ENCODE data around the gene FHIT.
"Not testable (repeated sequence)": the region's sequence is repeated elsewhere in the genome, so short reads cannot be mapped to it uniquely, and the experiment has no call there.

The FHIT gene

DNA sequence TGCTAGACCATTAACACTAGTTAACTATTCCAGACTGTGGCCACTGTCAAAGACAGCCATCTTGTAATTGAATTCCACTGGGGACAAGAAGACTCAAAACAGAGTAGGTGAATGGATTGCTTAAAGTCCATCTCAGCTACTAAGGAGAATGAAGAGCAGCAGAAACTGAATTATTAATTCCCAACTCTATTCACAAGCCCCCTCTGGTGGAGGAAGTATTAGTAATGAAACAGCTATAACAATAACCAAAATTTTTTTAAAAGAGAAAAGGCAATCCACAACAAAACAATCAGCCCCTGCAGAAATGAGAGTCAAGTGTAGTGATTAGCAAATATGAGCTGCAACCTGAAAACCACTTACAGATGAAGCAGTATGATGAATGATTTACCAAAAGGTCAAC, 302.8 kb downstream of the FHIT start:
- in situ Hi-C loops (cut with MboI; ENCODE audit: low sequenced_read_pairs): no loop called here

DNA sequence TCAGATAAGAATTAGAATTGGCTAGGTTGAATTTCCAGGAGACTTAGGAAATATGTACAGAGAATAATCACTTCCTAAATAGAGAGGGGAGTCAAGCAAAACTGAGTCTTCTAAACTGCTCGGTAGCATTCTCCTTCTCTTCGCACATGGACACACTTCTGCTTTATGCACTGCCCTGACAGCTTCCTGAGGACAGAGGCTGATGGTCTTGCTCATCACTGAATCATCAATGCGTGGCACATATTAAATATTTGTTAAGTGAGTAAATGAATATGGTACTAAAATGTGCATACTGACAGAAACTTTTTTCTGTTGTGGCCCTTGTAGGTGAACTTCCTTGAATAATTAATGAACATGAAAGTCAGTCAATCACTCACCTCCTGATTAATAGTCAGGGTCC, 315.5 kb downstream of the FHIT start:
- in situ Hi-C loops (cut with MboI; ENCODE audit: low sequenced_read_pairs): no loop called here

DNA sequence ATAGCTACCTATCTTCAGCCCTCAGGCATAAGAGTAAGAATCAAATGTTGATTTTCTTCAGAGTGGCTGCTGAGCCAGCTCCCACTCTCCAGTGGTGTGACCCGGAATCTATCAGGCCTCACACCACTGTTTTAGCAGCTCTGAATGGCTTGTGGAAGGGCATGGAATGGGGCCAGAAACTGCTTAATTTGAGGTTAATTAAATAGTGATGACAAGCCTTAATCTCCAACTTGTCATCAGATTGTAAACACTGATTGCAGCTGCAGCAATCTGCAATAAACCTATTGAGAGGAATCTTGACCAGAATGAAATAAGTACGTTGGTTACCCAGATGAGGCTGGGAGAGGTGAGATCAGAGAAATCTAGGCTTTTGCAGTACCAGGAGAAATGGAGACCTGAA, 317.4 kb downstream of the FHIT start:
- in situ Hi-C loops (cut with MboI; ENCODE audit: low sequenced_read_pairs): no loop called here

DNA sequence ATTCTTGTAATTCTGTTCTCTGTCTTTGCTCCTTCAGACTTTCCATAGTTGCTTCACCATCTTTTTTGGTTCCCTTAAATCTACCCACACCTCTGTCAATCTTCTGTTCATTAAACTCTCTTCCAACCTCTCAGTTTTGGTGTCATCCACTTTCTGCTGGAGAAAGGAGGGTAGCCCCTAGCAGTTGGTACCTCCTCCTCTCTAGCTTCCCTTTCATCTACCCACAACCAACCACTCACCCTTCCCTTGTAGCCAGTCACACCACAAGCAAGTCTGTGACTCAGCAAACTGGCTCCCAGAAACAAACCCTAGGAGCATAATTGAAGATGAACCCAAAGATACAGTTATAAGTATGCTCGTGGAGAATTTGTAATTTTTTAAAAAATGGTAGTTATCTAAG, 318.6 kb downstream of the FHIT start:
- in situ Hi-C loops (cut with MboI; ENCODE audit: low sequenced_read_pairs): no loop called here

DNA sequence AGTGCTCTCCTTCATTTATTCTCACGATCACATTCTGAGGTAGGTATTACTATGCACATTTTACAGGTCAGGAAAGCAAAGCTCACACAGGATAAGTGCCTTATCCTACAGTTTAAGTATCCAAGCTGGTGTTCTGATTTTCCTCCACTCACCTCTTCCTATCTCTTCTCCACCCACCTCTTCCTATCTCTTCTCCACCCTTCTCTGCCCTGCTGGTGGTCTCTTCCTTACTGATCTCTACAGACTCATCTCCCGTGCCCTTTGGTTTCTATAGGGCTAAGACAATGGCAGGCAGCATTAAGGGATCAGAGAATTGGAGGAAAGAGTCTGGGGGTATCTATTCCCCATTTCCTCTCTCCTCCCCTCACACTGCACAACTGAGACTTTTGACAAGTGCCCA, 319.1 kb downstream of the FHIT start:
- in situ Hi-C loops (cut with MboI; ENCODE audit: low sequenced_read_pairs): no loop called here

DNA sequence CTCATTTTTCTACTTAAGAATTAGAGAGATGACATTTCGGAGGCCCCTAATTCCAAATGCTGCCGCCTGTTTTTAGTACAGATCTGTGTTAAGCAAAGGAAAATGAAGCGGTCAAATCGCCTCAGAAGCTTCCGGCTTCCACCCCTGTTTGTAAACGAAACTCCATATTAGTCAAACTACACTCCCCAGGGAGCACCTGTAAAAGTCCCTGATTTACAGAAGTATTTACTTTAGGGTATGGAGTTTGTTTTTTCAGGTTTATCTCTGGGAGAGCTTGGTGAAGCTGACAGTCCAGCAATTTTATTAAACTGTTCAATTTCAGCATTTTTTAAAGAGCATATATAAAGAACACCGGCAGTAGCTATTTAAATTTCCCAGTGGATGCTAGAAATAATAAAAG, 319.8 kb downstream of the FHIT start:
- in situ Hi-C loops (cut with MboI; ENCODE audit: low sequenced_read_pairs): no loop called here

DNA sequence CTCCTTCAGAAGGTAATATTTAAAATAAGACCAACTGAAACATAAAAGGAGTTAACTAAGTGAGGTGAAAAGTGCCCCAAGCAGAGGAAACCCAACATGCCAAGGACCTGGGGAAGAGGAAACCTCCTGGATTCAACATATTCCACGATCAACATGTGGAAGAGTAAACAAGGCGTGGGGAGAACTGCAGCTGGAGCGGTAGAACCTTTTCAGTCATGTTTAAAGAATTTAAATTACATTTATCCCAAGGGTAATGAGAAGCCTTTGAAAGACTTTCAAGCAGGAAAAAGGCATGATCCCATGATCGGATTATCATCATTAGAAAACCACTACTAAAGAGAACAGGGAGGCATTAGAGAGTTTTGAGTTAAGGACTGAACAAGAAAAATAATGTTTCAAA, 330.7 kb downstream of the FHIT start:
- in situ Hi-C loops (cut with MboI; ENCODE audit: low sequenced_read_pairs): no loop called here

DNA sequence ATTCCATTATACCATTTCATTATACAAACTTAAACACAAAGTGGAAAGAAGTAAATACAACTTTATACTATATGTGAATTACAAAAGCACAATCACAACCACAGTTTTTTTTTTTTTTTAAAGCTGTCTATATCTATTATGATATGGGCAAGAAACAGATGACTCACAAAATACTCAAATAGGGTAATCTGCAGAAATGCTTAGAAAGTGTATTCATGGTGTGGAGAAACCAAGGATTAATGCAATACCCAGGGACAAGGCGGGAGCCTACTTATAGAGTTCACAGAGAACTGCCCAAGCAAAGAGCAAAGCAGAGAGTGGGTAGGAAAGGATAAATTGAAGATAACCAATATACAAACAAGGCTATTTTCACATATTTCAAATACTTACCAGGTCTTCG, 332.0 kb downstream of the FHIT start:
- in situ Hi-C loops (cut with MboI; ENCODE audit: low sequenced_read_pairs): no loop called here

DNA sequence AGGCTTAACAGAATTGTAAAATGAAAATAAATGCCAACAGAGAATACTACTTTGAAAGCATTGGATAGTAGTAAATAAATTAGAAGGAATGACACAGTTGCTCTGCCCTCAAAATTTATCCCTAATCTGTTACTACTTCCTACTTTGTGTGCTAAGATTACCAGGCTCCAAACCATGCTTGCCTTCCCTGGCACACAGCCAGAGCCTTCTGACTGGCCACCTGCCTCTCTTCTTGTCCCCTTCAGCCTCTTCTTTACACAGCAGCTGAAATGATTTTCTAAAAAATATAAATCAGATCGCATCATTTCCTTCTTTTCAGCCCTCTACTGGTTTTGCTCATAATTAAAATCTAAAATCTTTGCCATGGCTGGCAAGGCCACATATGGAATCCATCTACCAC, 334.1 kb downstream of the FHIT start:
- in situ Hi-C loops (cut with MboI; ENCODE audit: low sequenced_read_pairs): no loop called here

DNA sequence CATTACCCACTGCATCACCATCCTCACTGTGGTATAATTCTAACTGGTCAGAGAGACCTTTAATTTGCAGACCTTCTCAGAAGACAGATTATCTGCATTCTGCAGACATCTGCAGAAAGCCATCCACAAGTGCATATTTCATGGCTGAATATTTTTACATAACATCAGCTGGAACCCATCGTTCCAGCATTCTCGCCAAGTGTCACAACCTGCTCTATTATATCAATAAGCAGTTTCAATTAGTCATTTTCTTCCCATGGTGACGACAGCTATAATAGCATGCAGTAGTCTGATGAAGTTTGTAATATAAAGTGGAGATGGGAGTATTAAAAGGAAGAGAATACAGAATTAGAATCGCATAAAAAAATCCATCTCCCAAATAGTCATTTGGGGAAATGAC, 334.7 kb downstream of the FHIT start:
- in situ Hi-C loops (cut with MboI; ENCODE audit: low sequenced_read_pairs): no loop called here

DNA sequence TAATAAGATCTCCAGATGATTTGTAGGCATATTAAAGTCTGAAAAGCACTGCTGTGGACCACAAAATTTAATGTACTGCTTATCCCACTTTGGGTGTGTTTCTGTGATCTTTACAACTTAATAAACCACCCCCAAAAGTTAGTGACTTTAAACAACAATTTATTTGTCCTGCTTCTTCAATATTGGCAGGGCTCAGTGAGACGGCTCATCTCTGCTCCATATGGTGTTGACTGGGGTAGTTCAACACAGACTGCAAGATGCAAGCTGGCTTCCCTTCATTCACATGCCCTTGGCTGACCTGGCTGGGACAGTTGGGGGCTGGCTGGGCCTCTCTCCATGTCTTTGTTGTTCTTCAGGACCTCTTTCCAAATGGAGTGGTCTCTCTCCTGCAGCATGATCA, 337.8 kb downstream of the FHIT start:
- in situ Hi-C loops (cut with MboI; ENCODE audit: low sequenced_read_pairs): no loop called here

DNA sequence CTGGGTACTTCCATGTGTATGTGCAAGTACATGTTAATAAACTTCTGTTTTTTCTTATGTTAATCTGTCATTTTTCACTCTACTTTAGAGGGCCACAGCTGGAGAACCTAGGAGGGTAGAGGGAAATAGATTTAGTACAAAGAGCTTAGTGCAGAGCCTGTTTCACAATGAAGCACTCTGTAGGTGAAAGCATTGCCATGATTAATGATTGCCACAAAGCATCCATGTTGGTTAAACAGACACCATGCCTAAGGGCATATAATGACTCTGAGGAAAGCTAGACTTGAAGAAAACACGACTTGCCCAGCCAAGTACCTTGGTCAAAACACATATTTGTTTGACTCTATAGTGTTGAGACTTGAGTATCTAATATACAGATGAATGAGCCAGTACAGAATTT, 338.4 kb downstream of the FHIT start:
- in situ Hi-C loops (cut with MboI; ENCODE audit: low sequenced_read_pairs): no loop called here

DNA sequence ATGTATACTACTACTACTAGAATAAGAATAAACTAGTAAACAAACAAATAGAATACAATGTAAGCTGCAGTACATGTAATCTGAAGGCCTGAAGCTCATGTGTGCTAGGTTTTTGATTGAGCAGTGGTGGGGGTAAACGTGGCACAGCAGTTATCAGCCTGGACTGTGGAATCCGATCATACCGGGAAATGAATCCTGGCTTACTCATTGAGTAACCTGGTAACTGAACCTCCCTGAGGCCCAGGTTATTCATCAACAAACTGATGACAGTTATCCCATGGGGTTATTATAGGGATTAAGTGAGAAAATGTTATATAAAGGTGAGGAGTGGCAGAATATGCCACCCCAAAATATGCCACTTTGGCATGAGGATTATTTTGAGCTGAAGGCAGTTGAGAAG, 339.1 kb downstream of the FHIT start:
- in situ Hi-C loops (cut with MboI; ENCODE audit: low sequenced_read_pairs): no loop called here

DNA sequence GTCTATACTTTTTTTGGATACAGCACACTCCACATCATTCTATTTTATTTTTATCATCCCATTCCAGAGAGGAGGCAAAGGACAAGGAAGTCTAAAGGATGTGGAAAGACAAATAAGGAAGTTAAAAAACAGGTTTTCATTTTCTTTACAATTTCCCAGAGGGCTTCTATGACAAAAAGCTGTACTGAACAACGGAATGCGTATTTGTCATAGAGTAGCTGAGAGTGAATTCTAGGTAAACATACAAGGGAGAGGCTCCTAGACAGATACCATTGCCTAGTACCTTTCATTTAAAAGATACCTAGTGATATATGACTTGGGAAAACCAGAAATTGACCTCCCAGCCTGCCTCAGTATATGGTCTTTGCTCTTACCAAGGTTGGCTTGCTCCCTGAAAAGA, 341.7 kb downstream of the FHIT start:
- in situ Hi-C loops (cut with MboI; ENCODE audit: low sequenced_read_pairs): no loop called here

DNA sequence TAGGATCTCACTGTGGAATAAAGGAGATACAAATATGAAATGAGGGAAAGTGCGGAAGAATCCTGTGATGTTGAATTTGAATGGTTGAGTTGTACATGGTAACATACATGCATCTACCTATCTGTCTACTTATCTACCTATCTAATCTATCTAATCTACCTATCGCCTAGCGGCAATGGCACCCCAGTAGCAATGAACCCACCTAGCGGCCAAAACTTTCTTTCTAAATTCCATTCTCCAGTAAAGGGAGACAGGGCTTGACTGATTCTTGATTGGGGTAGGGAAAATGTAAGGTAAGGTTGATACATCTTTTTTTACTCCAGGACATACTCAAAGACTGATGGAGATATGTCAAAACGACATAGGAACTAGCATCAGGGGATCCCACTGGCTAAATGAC, 345.0 kb downstream of the FHIT start:
- in situ Hi-C loops (cut with MboI; ENCODE audit: low sequenced_read_pairs): no loop called here

DNA sequence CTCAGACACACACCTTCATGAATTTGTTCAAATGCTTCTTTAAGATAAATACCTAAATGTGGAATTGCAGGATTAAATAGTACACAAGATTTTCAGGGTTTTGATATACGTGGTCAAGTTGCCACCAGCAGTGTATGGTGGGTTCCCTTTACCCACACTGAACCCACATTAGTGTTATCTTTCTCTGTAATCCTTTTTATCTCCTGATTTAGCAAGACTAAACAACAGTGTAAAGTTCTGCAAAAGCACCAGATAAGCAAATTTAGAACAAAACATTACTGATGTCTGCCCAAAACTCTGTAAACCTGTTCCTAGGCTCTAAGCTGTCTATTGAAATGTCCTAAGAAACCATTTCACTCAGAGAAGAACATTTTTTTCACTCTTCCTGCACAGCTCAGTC, 352.9 kb downstream of the FHIT start:
- in situ Hi-C loops (cut with MboI; ENCODE audit: low sequenced_read_pairs): no loop called here

DNA sequence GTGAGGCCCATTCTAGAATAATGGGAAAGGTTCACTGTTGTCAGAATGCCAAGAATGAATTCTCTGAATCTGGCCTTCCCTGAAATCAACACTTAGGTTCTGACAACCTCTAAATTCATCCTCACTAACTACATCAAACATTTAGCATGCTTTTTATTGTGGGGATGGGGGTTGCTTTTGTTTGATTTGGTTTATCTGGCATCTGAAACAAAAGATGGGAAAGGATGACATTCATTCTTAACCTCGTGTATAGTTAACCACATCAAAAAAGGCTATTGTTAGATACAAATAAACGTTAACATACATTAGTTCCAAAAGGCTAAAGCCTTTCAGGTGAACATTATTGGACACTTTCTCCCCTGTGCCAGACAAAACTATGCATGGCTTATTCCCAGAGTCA, 357.3 kb downstream of the FHIT start:
- in situ Hi-C loops (cut with MboI; ENCODE audit: low sequenced_read_pairs): no loop called here

DNA sequence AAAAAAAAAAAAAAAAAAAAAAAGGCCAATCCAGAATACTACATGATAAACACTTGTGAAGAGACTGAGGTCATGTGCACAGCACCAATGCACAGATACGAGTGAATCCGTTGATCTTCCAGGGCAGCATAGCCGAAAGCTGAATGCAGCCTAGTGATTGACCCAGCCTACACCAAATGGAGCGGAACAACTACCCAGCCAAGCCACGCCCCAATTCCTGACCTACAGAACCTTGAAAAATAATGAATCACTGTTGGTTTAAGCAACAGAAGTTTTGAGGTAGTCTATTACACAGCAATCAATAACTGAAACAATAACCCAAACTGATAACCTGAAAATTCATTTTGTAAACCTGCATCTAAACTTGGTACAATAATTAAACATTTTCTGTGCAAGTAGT, 361.0 kb downstream of the FHIT start:
- in situ Hi-C loops (cut with MboI; ENCODE audit: low sequenced_read_pairs): no loop called here

DNA sequence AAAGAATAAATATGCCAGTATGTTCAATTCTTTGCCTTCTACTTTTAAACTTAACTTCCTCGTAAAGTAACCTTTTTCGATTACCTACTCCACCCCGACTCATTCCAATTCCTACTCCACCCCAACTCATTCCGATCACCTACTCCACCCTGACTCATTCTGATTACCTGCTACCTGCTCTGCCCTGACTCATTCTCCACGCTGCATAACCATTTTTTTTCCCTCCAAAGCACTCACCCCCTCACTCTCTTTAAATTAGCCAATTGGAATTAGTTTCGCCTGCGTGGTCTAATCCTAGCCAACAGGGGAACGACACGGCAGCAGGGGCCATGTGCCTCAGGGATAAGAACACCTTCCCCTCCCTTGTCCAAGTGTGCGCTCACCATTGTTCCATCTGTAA, 362.3 kb downstream of the FHIT start:
- in situ Hi-C loops (cut with MboI; ENCODE audit: low sequenced_read_pairs): not testable (repeated sequence)

DNA sequence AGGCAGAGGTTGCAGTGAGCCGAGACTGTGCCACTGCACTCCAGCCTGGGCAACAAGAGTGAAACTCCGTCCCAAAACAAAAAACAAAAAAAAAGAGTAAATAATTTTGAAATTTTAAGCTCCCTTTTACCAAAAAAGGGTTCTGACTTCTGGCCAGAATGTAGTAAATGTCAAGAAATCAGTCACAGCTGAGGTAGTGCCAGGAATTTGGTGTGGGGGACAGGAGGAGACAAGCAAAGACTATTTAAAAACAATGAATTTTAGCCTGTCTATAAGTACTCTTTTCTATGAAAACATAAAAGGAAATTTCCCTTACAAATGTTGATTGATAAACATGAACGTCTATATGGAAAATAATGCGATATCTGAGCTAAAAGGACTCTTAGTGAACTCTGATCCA, 363.7 kb downstream of the FHIT start:
- in situ Hi-C loops (cut with MboI; ENCODE audit: low sequenced_read_pairs): no loop called here

DNA sequence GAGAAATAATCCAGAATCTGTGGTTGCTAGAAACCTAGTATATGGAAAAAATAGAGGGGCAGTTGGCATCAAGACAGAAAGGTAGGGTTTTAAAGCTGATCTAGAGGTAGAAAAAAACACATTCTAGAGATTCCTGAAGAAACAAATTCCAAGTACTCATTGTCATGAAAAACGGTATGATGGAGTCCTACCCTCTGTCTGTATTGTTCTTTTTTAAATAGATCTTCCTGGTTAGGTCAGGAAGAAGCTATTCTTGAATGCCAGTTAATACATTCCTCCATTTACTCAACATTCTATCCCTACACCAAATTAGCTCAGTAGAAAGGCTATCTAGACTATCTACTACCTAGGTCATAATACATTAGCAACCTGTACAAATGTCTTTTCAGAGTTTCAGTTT, 364.7 kb downstream of the FHIT start:
- in situ Hi-C loops (cut with MboI; ENCODE audit: low sequenced_read_pairs): no loop called here

DNA sequence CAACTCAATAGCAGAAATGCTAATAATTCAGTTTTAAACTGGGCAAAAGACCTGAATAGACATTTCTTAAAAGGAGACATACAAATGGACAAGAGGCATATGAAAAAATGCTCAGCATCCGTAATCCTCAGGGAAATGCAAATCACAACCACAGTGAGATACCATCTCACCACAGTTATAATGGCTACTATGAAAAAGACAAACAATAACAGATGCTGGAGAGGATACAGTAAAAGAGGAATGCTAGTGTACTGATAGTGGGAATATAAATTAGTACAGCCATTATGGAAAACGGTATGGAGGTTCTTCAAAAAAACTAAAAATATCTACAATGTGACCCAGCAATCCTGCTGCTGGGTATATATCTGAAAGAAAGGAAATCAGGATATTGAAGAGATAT, 367.2 kb downstream of the FHIT start:
- in situ Hi-C loops (cut with MboI; ENCODE audit: low sequenced_read_pairs): no loop called here

DNA sequence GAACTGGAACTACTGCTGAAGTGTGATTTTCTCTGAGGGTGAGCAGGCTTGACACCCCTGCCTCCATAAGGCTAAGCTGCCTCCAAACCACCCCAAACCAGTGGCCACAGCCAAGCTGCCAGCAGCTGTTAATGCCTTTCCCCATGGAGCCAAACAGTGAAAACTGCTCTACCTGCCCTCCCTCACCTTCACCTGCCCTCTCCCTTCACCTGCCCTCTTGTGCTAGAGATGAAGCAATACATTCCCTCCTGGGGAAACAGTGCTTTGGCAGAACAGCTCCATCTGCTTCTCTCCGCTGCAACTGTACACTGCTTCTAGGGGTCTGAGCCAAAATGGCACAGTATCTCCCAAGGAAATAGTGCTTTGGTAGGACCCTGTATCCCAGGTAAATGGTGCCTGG, 374.1 kb downstream of the FHIT start:
- in situ Hi-C loops (cut with MboI; ENCODE audit: low sequenced_read_pairs): no loop called here

DNA sequence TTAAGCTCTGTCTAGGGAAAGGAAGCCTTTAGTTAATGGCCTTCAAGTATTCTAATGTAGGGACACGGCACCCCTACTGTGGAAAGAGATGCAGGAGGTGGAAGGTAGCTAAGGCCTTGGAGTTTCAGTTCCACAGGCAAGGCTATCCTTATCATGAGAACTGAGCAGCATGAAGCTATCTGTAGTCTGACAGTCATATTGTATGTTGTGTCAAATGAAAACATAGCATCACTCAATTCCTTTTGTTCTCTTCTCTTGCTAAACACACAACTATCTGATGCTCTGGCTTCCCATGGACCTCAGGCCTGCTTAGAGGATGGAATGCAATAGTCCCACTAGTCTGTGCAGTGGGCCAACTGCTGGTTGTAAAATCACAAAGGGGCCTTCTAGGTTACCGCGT, 380.9 kb downstream of the FHIT start:
- in situ Hi-C loops (cut with MboI; ENCODE audit: low sequenced_read_pairs): no loop called here

Measured in HL-60/S4 treated with retinoic acid at 250 ng/mL for 4 days and 3 days (cell line).